GM12892 (cell line): Measurements from ENCODE around the gene C1GALT1.

Source experiments
- POLR2A ChIP-seq: IDR thresholded peaks from 2 replicates; pipeline ENCODE4 v1.6.1; 2011; ENCODE audit warnings: low read depth, low read length, control low read depth
- POLR2AphosphoS5 ChIP-seq: IDR thresholded peaks from 2 replicates; pipeline ENCODE4 v1.6.1; 2011; ENCODE audit warnings: low read depth, low read length, control low read depth
- TAF1 ChIP-seq: IDR thresholded peaks from 2 replicates; pipeline ENCODE4 v1.6.1; 2011; ENCODE audit warnings: low read depth, mild to moderate bottlenecking, control low read depth, low read length, borderline replicate concordance

- TF ChIP-seq POLR2AphosphoS5 (no peak), POLR2A (no peak), TAF1 (no peak)
These were observed 19.4 kb downstream of the C1GALT1 start for GRCh38 chr7:7201578-7202374.
